Muscle of arm (tissue), 12 donors: ENCODE data around the gene GTF2H3. TPM values are rescaled to one million over a fixed set of nuclear protein-coding genes. Genes with fewer than 3 reads are reported as not detected.

Experiments used
- DNase-seq: peaks from one replicate; pipeline ENCODE4 v3.0.0-alpha.2; 2013
- polyA plus RNA-seq, 12 donors: library from polyadenylated mRNA; unstranded; fragments of 120-200 nt; gene quantifications; one replicate each; pipeline ENCODE4 v1.2.1, GENCODE V29; 2013; ENCODE audit not compliant: insufficient read length in 12 of 12

Gene GTF2H3
- polyA plus RNA-seq, 12 donors, result 24.9 to 131 (median 31.2) TPM

- DNase-seq, result no peak
These were observed 523 bp downstream of the GTF2H3 start for GRCh38 chr12:123634142-123634561.

- DNase-seq, result no peak
These were observed 10.3 kb downstream of the GTF2H3 start for GRCh38 chr12:123643911-123644310.

- no peak for DNase-seq
These were observed 11.8 kb downstream of the GTF2H3 start for GRCh38 chr12:123645380-123645779.

- DNase-seq, result no peak
These were observed 12.2 kb downstream of the GTF2H3 start for GRCh38 chr12:123645878-123646277.

GRCh38 chr12:123648401-123648800 is 14.8 kb downstream of the GTF2H3 start:
- no peak for DNase-seq

- DNase-seq, result no peak
These were observed 20.6 kb downstream of the GTF2H3 start for GRCh38 chr12:123654129-123654701.

GRCh38 chr12:123655420-123655819 is 21.8 kb downstream of the GTF2H3 start:
- DNase-seq, result no peak

GRCh38 chr12:123656392-123656791 is 22.8 kb downstream of the GTF2H3 start:
- no peak for DNase-seq

GRCh38 chr12:123657211-123657610 is 23.6 kb downstream of the GTF2H3 start:
- DNase-seq, result no peak

- DNase-seq, result no peak
These were observed 26.5 kb downstream of the GTF2H3 start for GRCh38 chr12:123659996-123660727.

- no peak for DNase-seq
These were observed 34.1 kb downstream of the GTF2H3 start for GRCh38 chr12:123667771-123668170.

- peak; percentile 91 for DNase-seq
These were observed 37.5 kb downstream of the GTF2H3 start, which contains the start of gene TCTN2 for GRCh38 chr12:123670882-123671728. Gene TCTN2 (plus strand): TSS chr12:123671113. CDS start chr12:123671241, 128 bp downstream.

GRCh38 chr12:123671876-123672275 is 38.2 kb downstream of the GTF2H3 start:
- DNase-seq, result no peak

- DNase-seq, result no peak
These were observed 41.8 kb downstream of the GTF2H3 start for GRCh38 chr12:123675436-123675835.

- DNase-seq, result no peak
These were observed 43.1 kb downstream of the GTF2H3 start for GRCh38 chr12:123676616-123677320.

- no peak for DNase-seq
These were observed 45.4 kb downstream of the GTF2H3 start for GRCh38 chr12:123678981-123679380.

- no peak for DNase-seq
These were observed 48.0 kb downstream of the GTF2H3 start for GRCh38 chr12:123681605-123682004.

- DNase-seq, result no peak
These were observed 50.3 kb downstream of the GTF2H3 start for GRCh38 chr12:123683964-123684363.

GRCh38 chr12:123686636-123687190 is 53.1 kb downstream of the GTF2H3 start:
- DNase-seq, result no peak

GRCh38 chr12:123690191-123690840 is 56.7 kb downstream of the GTF2H3 start:
- DNase-seq, result no peak

- no peak for DNase-seq
These were observed 62.6 kb downstream of the GTF2H3 start for GRCh38 chr12:123696207-123696606.
